ENCODE results near the gene HEXA.
A peak's percentile ranks its signal among the peaks of the same experiment; 100 is the strongest.

The HEXA gene

GRCh38 chr15:72312605-72313447, 63.0 kb downstream of the HEXA start (continued):
- TF ChIP-seq ZBTB26 (tag by site-specific recombination; optimal IDR thresholded peaks at IDR 0.05) (no peak), CTCF (tag by site-specific recombination; IDR thresholded peaks at IDR 0.05) (peak; percentile 82)

- no peak overlapping the region for H3K4me3 ChIP-seq (ENCODE audit: low read depth, low read length)
- POLR2A ChIA-PET: no interaction called here
Measured at GRCh38 chr15:72307026-72307425, 68.8 kb downstream of the HEXA start.

GRCh38 chr15:72306211-72306785, 69.5 kb downstream of the HEXA start:
- POLR2A ChIA-PET: no interaction called here
- no peaks in the 10 kb centered on the region for H3K36me3 ChIP-seq (ENCODE audit: control insufficient read depth in 2 of 2, insufficient read depth in 1 of 2, low read length in 2 of 2)
- no peak overlapping the region for H3K4me3 ChIP-seq (ENCODE audit: low read depth, low read length)
- H3K4me1 ChIP-seq (ENCODE audit: control insufficient read depth, insufficient read depth, low read length): no peaks in the 10 kb centered on the region
- no peak for TF ChIP-seq REPIN1 (tag by site-specific recombination; IDR thresholded peaks at IDR 0.05; ENCODE audit: low read depth)
- no peak for TF ChIP-seq ZNF677 (tag by site-specific recombination; IDR thresholded peaks at IDR 0.05)
- no peak for TF ChIP-seq ZNF837 (tag by site-specific recombination; IDR thresholded peaks at IDR 0.05)
- peak; percentile 35; the same call in 1 of the 2 replicates for TF ChIP-seq ZFHX2 (tag by site-specific recombination; conservative IDR thresholded peaks at IDR 0.05)
- no peak for TF ChIP-seq ZNF776 (tag by site-specific recombination; IDR thresholded peaks at IDR 0.05; ENCODE audit: borderline replicate concordance)
- peak; percentile 64 for TF ChIP-seq ZBTB17 (tag by site-specific recombination; IDR thresholded peaks at IDR 0.05)
- H3K27ac ChIP-seq (ENCODE audit: extremely low read depth, low read depth, low read length): no peak overlapping the region
- CTCF ChIA-PET: no interaction called here
- H3K9me3 ChIP-seq (ENCODE audit: control insufficient read depth, insufficient read depth, low read depth, low read length): no peaks in the 10 kb centered on the region

More at GRCh38 chr15:72307026-72307425, 68.8 kb downstream of the HEXA start:
- Histone ChIP-seq H3K27ac (ENCODE audit: extremely low read depth, low read depth, low read length) (no peak overlapping the region), H3K4me1 (ENCODE audit: control insufficient read depth, insufficient read depth, low read length) (no peaks in the 10 kb centered on the region), H3K9me3 (ENCODE audit: control insufficient read depth, insufficient read depth, low read depth, low read length) (no peaks in the 10 kb centered on the region), H3K36me3 (ENCODE audit: control insufficient read depth in 2 of 2, insufficient read depth in 1 of 2, low read length in 2 of 2) (no peaks in the 10 kb centered on the region)
- TF ChIP-seq EGR2 (tag by site-specific recombination; IDR thresholded peaks at IDR 0.05; ENCODE audit: low read depth) (peak; percentile 37; the same call in 1 of the 2 replicates), PRDM4 (tag by site-specific recombination; IDR thresholded peaks at IDR 0.05) (no peak)
- CTCF ChIA-PET: interaction anchor here (0.6 kb wide), 1 partner anchor 777 kb away, joined by 4 read pairs; no protein-coding TSS in a partner anchor

- no peak overlapping the region for H3K4me3 ChIP-seq (ENCODE audit: low read depth, low read length)
- POLR2A ChIA-PET: no interaction called here
- no peaks in the 10 kb centered on the region for H3K4me1 ChIP-seq (ENCODE audit: control insufficient read depth, insufficient read depth, low read length)
- no peak overlapping the region for H3K27ac ChIP-seq (ENCODE audit: extremely low read depth, low read depth, low read length)
- no peaks in the 10 kb centered on the region for H3K9me3 ChIP-seq (ENCODE audit: control insufficient read depth, insufficient read depth, low read depth, low read length)
- H3K36me3 ChIP-seq (ENCODE audit: control insufficient read depth in 2 of 2, insufficient read depth in 1 of 2, low read length in 2 of 2): no peaks in the 10 kb centered on the region
- CTCF ChIA-PET: interaction anchor here (0.8 to 3.0 kb wide), 4 partner anchors 8 to 295 kb away, joined by 3 to 22 read pairs (median 3); no protein-coding TSS in a partner anchor
- no peak for TF ChIP-seq PRDM6 (tag by site-specific recombination; IDR thresholded peaks at IDR 0.05)
- TF ChIP-seq GLIS1 (tag by site-specific recombination; IDR thresholded peaks at IDR 0.05): no peak
- no peak for TF ChIP-seq ZNF121 (tag by site-specific recombination; IDR thresholded peaks at IDR 0.05)
- TF ChIP-seq ZNF670 (tag by site-specific recombination; IDR thresholded peaks at IDR 0.05; ENCODE audit: low read depth): no peak
- TF ChIP-seq ZNF580 (tag by site-specific recombination; IDR thresholded peaks at IDR 0.05): no peak
- no peak for TF ChIP-seq ZSCAN16 (tag by site-specific recombination; IDR thresholded peaks at IDR 0.05)
- no peak for TF ChIP-seq ZNF621 (tag by site-specific recombination; IDR thresholded peaks at IDR 0.05)
- no peak for TF ChIP-seq ZNF423 (tag by site-specific recombination; IDR thresholded peaks at IDR 0.05)
- TF ChIP-seq ZNF169 (tag by site-specific recombination; IDR thresholded peaks at IDR 0.05): no peak
- TF ChIP-seq ZNF10 (tag by site-specific recombination; IDR thresholded peaks at IDR 0.05): no peak
- no peak for TF ChIP-seq TCF7L2 (IDR thresholded peaks at IDR 0.05; ENCODE audit: borderline replicate concordance, low read depth, low read length)
Measured at GRCh38 chr15:72304596-72304995, 71.2 kb downstream of the HEXA start.

Measured in HEK293 (cell line).